K562 (cell line): ENCODE data around the gene SYNGR3. TPM values are rescaled to one million over a fixed set of nuclear protein-coding genes. Genes with fewer than 3 reads are reported as not detected.
A peak's percentile ranks its signal among the peaks of the same experiment; 100 is the strongest.

Experiments used
- ATAC-seq: fragments of 200-7000 bp; cut with Tn5 transposase; 3 replicates; pipeline ENCODE4 v1.9.1; 2020; ENCODE audit warnings: moderate library complexity
- BruUV-seq: library from RNA; stranded (reverse); fragments of 400-500 nt; replicated peaks from 2 replicates; lab custom pipeline; 2021; lab: Mats Ljungman, UMichigan
- CTCF ChIA-PET: fragments of 300-600 bp; formaldehyde crosslinking; extraction: SDS; loops from one replicate; lab custom pipeline; 2021; ENCODE audit warnings: low intra/inter-chr PET ratio; lab: Yijun Ruan, JAX
- POLR2A ChIA-PET: fragments of 300-600, 350-650 bp; sonication (Branson Sonifier 250); formaldehyde crosslinking; extraction: SDS; loops from one replicate; lab custom pipeline; 2021; ENCODE audit warnings: antibody characterized with exemption, inconsistent platforms; lab: Yijun Ruan, JAX
- DNase-seq, 4 experiments: peaks; one replicate each; pipeline versions ENCODE4 v3.0.0 to v3.0.0-alpha.2; 2011 to 2018; ENCODE audit warnings: low spot score in 3 of 4, mixed read lengths in 3 of 4; ENCODE audit errors: extremely low read depth in 1 of 4
- FAIRE-seq: peaks from 2 replicates; lab custom pipeline; 2011; peaks lifted over from hg19 to GRCh38; lab: Jason Lieb, UNC
- H2AFZ ChIP-seq: 2 replicates; pipeline ENCODE4 v1.6.0; 2011; ENCODE audit warnings: low read depth, low read length, control low read depth, inconsistent platforms
- H3K27ac ChIP-seq: fragments of 200-600 bp; 3 replicates; pipeline ENCODE4 v1.8.0; 2011; ENCODE audit warnings: low read depth, mild to moderate bottlenecking, control low read depth, inconsistent platforms, low read length, moderate library complexity, mixed read lengths; ENCODE audit errors: extremely low read depth
- H3K27me3 ChIP-seq, 2 experiments: fragments of 300-600 bp in 1 of 2; 2 replicates in 1 of 2; 3 replicates in 1 of 2; pipeline versions ENCODE4 v1.6.0 to v1.8.0; 2011; ENCODE audit warnings: inconsistent platforms in 2 of 2, low read length in 2 of 2, mild to moderate bottlenecking in 1 of 2, mixed read lengths in 1 of 2, moderate library complexity in 1 of 2; ENCODE audit not compliant: control insufficient read depth in 2 of 2, insufficient read depth in 2 of 2
- H3K36me3 ChIP-seq: fragments of 300-600 bp; 3 replicates; pipeline ENCODE4 v1.8.0; 2011; ENCODE audit warnings: mild to moderate bottlenecking, low read length, inconsistent platforms; ENCODE audit not compliant: control insufficient read depth, insufficient read depth
- H3K4me1 ChIP-seq, 2 experiments: fragments of 200-600 bp in 1 of 2; replicated peaks in 1 of 2; 2 replicates in 1 of 2; 3 replicates in 1 of 2; pipeline versions ENCODE4 v1.5.1 to v1.8.0; 2011; ENCODE audit warnings: inconsistent platforms in 2 of 2, low read length in 2 of 2, mild to moderate bottlenecking in 1 of 2, mixed read lengths in 1 of 2, moderate library complexity in 1 of 2; ENCODE audit not compliant: control insufficient read depth in 2 of 2, insufficient read depth in 2 of 2
- H3K4me2 ChIP-seq: 2 replicates; pipeline ENCODE4 v1.6.1; 2011; ENCODE audit warnings: low read length, control low read depth, inconsistent platforms, mixed read lengths; ENCODE audit not compliant: insufficient read depth
- H3K4me3 ChIP-seq: fragments of 200-600 bp; sonication (generic), shearing (Covaris generic); 2 replicates; pipeline ENCODE4 v1.5.1; 2016; ENCODE audit warnings: control low read depth, inconsistent platforms
- H3K79me2 ChIP-seq: fragments of 200-600 bp; 3 replicates; pipeline ENCODE4 v1.8.0; 2011; ENCODE audit warnings: low read length, inconsistent platforms; ENCODE audit not compliant: control insufficient read depth, insufficient read depth
- H3K9ac ChIP-seq, 2 experiments: 2 replicates each; pipeline versions ENCODE4 v1.6.0 to v1.6.1; 2011; ENCODE audit warnings: low read depth in 2 of 2, low read length in 2 of 2, control low read depth in 1 of 2, inconsistent platforms in 1 of 2, mild to moderate bottlenecking in 1 of 2, mixed read lengths in 1 of 2; ENCODE audit not compliant: insufficient read depth in 1 of 2
- H3K9me1 ChIP-seq: one replicate; pipeline ENCODE4 v1.6.0; 2011; ENCODE audit warnings: inconsistent platforms, mild to moderate bottlenecking, low read length, moderate library complexity; ENCODE audit not compliant: control insufficient read depth, insufficient read depth
- H3K9me3 ChIP-seq: replicated peaks from 2 replicates; pipeline ENCODE4 v1.5.1; 2011; ENCODE audit warnings: low read depth, low read length, inconsistent platforms; ENCODE audit not compliant: control insufficient read depth, insufficient read depth
- H4K20me1 ChIP-seq: replicated peaks from 2 replicates; pipeline ENCODE4 v1.6.1; 2011; ENCODE audit warnings: low read length, inconsistent platforms, mixed read lengths; ENCODE audit not compliant: control insufficient read depth, insufficient read depth
- ATF4 ChIP-seq: fragments of 450-650 bp; formaldehyde crosslinking; IDR thresholded peaks from 2 replicates; pipeline ENCODE4 v1.4.0; 2022; ENCODE audit warnings: mild to moderate bottlenecking, moderate library complexity
- BHLHE40 ChIP-seq: IDR thresholded peaks from 2 replicates; pipeline ENCODE4 v1.6.1; 2011; ENCODE audit warnings: low read length, improper control_type of control experiment
- CBX8 ChIP-seq: fragments of 200-600 bp; sonication (generic); IDR thresholded peaks from 2 replicates; pipeline ENCODE4 v1.6.1; 2012; ENCODE audit warnings: borderline replicate concordance, mixed run types, low read depth, mild to moderate bottlenecking, moderate library complexity, mixed read lengths, low read length, control low read depth, inconsistent platforms; ENCODE audit not compliant: poor library complexity, severe bottlenecking; ENCODE audit errors: extremely low read depth
- EP400 ChIP-seq: fragments of 450-650 bp; IDR thresholded peaks from 2 replicates; pipeline ENCODE4 v1.6.1; 2017; ENCODE audit warnings: antibody characterized with exemption, mild to moderate bottlenecking, moderate library complexity
- GATAD2B ChIP-seq: fragments of 450-650 bp; IDR thresholded peaks from 2 replicates; pipeline ENCODE4 v1.6.1; 2017; ENCODE audit warnings: mild to moderate bottlenecking, borderline replicate concordance
- PKNOX1 ChIP-seq: fragments of 450-650 bp; IDR thresholded peaks from 2 replicates; pipeline ENCODE4 v1.6.1; 2016
- RREB1 ChIP-seq: fragments of 250-450 bp; sonication (Bioruptor Pico); IDR thresholded peaks from 2 replicates; pipeline ENCODE4 v1.4.0; 2020
- TOE1 ChIP-seq, 2 experiments: fragments of 450-650 bp in 1 of 2; sonication (generic) in 1 of 2; formaldehyde crosslinking in 1 of 2; IDR thresholded peaks; 2 replicates each; pipeline versions ENCODE4 v1.7.1 to v1.8.0; 2016 to 2022; ENCODE audit warnings: borderline replicate concordance in 2 of 2, mild to moderate bottlenecking in 2 of 2, antibody characterized with exemption in 1 of 2, inconsistent platforms in 1 of 2, low read depth in 1 of 2, missing genetic modification reagents in 1 of 2, moderate library complexity in 1 of 2
- ZBTB49 ChIP-seq: sonication (generic); formaldehyde crosslinking; IDR thresholded peaks from 2 replicates; pipeline ENCODE4 v1.8.0; 2022; ENCODE audit warnings: missing genetic modification reagents, mild to moderate bottlenecking, borderline replicate concordance
- WGBS: fragments of 100-300 bp; shearing (Covaris generic); methylation state at CpG from one replicate; pipeline ENCODE4 v1.1.6; 2016; ENCODE audit warnings: low coverage, mixed read lengths; ENCODE audit not compliant: insufficient coverage; ENCODE audit errors: missing lambda C conversion rate; 5-methylcytosine and 5-hydroxymethylcytosine counted together
- in situ Hi-C: fragments of 300-500 bp; cut with MboI; formaldehyde crosslinking; loops from 4 replicates; pipeline ENCODE4 v1.15.0; 2018; ENCODE audit warnings: inconsistent platforms, mixed read lengths
- intact Hi-C: fragments of 100-400 bp; cut with micrococcal nuclease; formaldehyde crosslinking; loops from 2 replicates; pipeline ENCODE4 v1.14.2; 2022
- polyA plus RNA-seq, 8 experiments: library from polyadenylated mRNA; depleted of rRNA in 4 of 8; stranded (reverse) in 5 of 8; unstranded in 3 of 8; fragments of >200 nt; fragmentation: Nextera tagmentation in 2 of 8; fragmentation: Illumina TruSeq in 1 of 8; extraction: Ambion mirVana in 2 of 8; extraction: Trizol in 1 of 8; gene quantifications; 2 replicates each; pipeline versions ENCODE4 v1.2.1 to v1.2.3, GENCODE V29; 2011 to 2014; ENCODE audit warnings: inconsistent platforms in 1 of 8, missing spikeins in 1 of 8
- total RNA-seq, 7 experiments: library from RNA; depleted of rRNA in 6 of 7; stranded (reverse); fragments of >200 nt in 6 of 7; fragmentation: Illumina TruSeq in 2 of 7; extraction: Trizol in 2 of 7; gene quantifications; 2 replicates each; pipeline versions ENCODE4 v1.2.1 to v1.2.3, GENCODE V29; 2011 to 2021; ENCODE audit warnings: low replicate concordance in 1 of 7

Gene SYNGR3
- total and polyA plus RNA-seq, 9 of the 15 experiments (the other 6 are each of a cell fraction or from before 2014, with no cell fraction given), result 3.7 to 69.2 (median 36.3) TPM

DNA sequence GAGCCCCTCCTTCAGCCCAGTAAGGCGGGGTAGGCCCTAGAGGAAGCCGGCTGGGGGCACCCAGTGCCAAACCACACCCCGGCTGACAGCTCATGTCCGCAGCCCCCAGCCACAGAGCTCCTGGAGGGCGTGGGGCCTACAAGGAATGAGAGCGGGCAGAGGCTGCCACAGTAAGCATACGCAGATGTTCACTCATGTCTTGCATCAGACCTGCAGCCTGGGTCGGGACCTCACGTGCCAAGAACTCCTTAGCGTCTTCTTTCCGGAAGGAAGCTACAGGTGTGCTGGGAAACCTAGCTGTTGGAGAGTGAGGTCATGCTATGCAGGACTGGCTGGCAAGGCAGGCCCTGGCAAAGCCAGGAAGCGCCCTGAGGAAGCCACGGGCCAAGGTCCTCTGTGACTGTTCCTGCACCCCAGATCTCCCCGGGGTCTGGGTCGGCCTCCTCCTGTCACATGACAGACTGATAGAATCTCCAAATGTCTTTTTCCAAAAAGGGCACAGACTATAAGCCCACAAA lies 18.3 kb downstream of the SYNGR3 start:
- WGBS, result 11% methylated on average over 15 of the region's 15 CpGs
- TF ChIP-seq TOE1 (IDR thresholded peaks at IDR 0.05; ENCODE audit: borderline replicate concordance), result peak; percentile 32; the same call in 1 of the 2 replicates
- TF ChIP-seq TOE1 (CRISPR knock-in tag; IDR thresholded peaks at IDR 0.05; ENCODE audit: borderline replicate concordance, low read depth), result no peak
- TF ChIP-seq GATAD2B, result no peak
- peak; percentile 60; the same call in 1 of the 2 replicates for TF ChIP-seq ATF4 (CRISPR knock-in tag)
- peak; percentile 67 for TF ChIP-seq EP400
- 0 out of 2 replicates have a peak, but pooled peaks have one; percentile 15 for TF ChIP-seq PKNOX1
- TF ChIP-seq BHLHE40, result peak; percentile 96
- peak; percentile 28; the same call in 1 of the 2 replicates for TF ChIP-seq RREB1 (CRISPR knock-in tag)
- no peak for TF ChIP-seq CBX8
- TF ChIP-seq ZBTB49, result no peak

More for the DNA sequence above, 18.3 kb downstream of the SYNGR3 start:
- peak overlapping the region; percentile 99 for H3K4me3 ChIP-seq
- peaks cover 78% of the 10 kb centered on the region for H3K79me2 ChIP-seq
- H3K9me3 ChIP-seq, result no peaks in the 10 kb centered on the region
- no peak overlapping the region for H2AFZ ChIP-seq
- POLR2A ChIA-PET, result interaction anchor here (0.6 to 2.6 kb wide), 4 partner anchors 11 to 147 kb away, joined by 3 to 13 read pairs (median 6); partner anchors contain the start of genes RPS2 and TRAF7
- peaks cover 46% of the 10 kb centered on the region for H4K20me1 ChIP-seq
- FAIRE-seq, result no peak
- intact Hi-C loops (loop anchor here (2.0 kb wide), 1 partner anchor 15 kb away; no protein-coding TSS in a partner anchor), in situ Hi-C loops (no loop called here)
- peak overlapping the region; percentile 93 for H3K4me2 ChIP-seq
- peak in 2 of 4 experiments; percentile 46 to 53 for DNase-seq
- peaks cover 19% of the 10 kb centered on the region for H3K9me1 ChIP-seq
- peaks cover 49% of the 10 kb centered on the region; the same call in 2 of the 3 replicates for H3K36me3 ChIP-seq
- no peaks in the 10 kb centered on the region for H3K27me3 ChIP-seq
- H3K4me1 ChIP-seq, result peaks cover 27 to 75% of the 10 kb centered on the region in 2 experiments
- peak overlapping the region; percentile 91 to 99 for H3K9ac ChIP-seq
- H3K27ac ChIP-seq, result peak overlapping the region; percentile 42; the same call in 2 of the 3 replicates
- BruUV-seq, result TSS peak; percentile 79
- CTCF ChIA-PET, result no interaction called here
- ATAC-seq, result peak; percentile 0; the same call in 1 of the 3 replicates
